Left lung (tissue), 10 donors: ENCODE results near the gene ATXN1. TPM values are rescaled to one million over a fixed set of nuclear protein-coding genes. Genes with fewer than 3 reads are reported as not detected.

Experiments
- ATAC-seq: fragments of 200-7000 bp; cut with Tn5 transposase; one replicate; pipeline ENCODE4 v1.9.1; 2020; ENCODE audit warnings: moderate library complexity
- DNase-seq, 4 donors: peaks; one replicate each; pipeline ENCODE4 v3.0.0-alpha.2; 2013 to 2020
- H3K27ac ChIP-seq, 2 donors: fragments of 200-600 bp; sonication (generic) in 1 of 2; one replicate each; pipeline versions ENCODE4 v1.5.0 to v1.8.0; 2020 to 2021
- H3K27me3 ChIP-seq, 2 donors: fragments of 200-600 bp; sonication (generic) in 1 of 2; one replicate each; pipeline versions ENCODE4 v1.5.0 to v1.8.0; 2020 to 2021
- H3K36me3 ChIP-seq, 2 donors: fragments of 200-600 bp; sonication (generic) in 1 of 2; one replicate each; pipeline versions ENCODE4 v1.5.0 to v1.8.0; 2020 to 2021
- H3K4me1 ChIP-seq, 2 donors: fragments of 200-600 bp; one replicate each; pipeline ENCODE4 v1.8.0; 2021
- H3K4me3 ChIP-seq, 2 donors: fragments of 200-600 bp; sonication (generic) in 1 of 2; one replicate each; pipeline versions ENCODE4 v1.5.0 to v1.8.0; 2020 to 2021; ENCODE audit warnings: mild to moderate bottlenecking in 1 of 2
- H3K9me3 ChIP-seq, 2 donors: fragments of 200-600 bp; sonication (generic) in 1 of 2; one replicate each; pipeline versions ENCODE4 v1.5.0 to v1.8.0; 2020 to 2021
- CTCF ChIP-seq, 2 donors: fragments of 200-600 bp; sonication (generic) in 1 of 2; IDR thresholded peaks; one replicate each; pipeline versions ENCODE4 v1.5.0 to v1.8.0; 2021; ENCODE audit warnings: antibody characterized with exemption in 2 of 2
- intact Hi-C, 2 donors: fragments of 100-400 bp; cut with DNase I; formaldehyde crosslinking; loops; one replicate each; pipeline versions ENCODE4 v1.11.2 to v1.14.2; 2022
- polyA plus RNA-seq, 6 donors: library from polyadenylated mRNA; unstranded; fragments of 120-200 nt; gene quantifications; one replicate each; pipeline ENCODE4 v1.2.1, GENCODE V29; 2013; ENCODE audit not compliant: insufficient read length in 6 of 6
- total RNA-seq, 2 donors: library from RNA; stranded (reverse); fragmentation: NEBNext Ultra II Directional; extraction: Animal tissue kit (Norgen Biotek cat#: 25700); gene quantifications; one replicate each; pipeline ENCODE4 v1.2.1, GENCODE V29; 2021
- donor health status: DM: no; HTN: yes; CAD: no.
- donor health status: DM: no; HTN: no; CAD: no.

The ATXN1 gene
- total and polyA plus RNA-seq, 8 donors: 23.3 to 67.4 (median 27.3) TPM

GRCh38 chr6:16277101-16277981, 483.9 kb downstream of the ATXN1 start:
- H3K4me3 ChIP-seq: no peak overlapping the region
- peak; percentile 95 for ATAC-seq
- peaks cover 0 to 3% of the 10 kb centered on the region in 2 donors for H3K4me1 ChIP-seq
- H3K27ac ChIP-seq: no peak overlapping the region
- intact Hi-C loops: no loop called here
- peaks cover 0 to 4% of the 10 kb centered on the region in 2 donors for H3K36me3 ChIP-seq
- DNase-seq: peak in 3 of 4 donors; percentile 37 to 80 (median 79)
- no peaks in the 10 kb centered on the region for H3K9me3 ChIP-seq
- TF ChIP-seq CTCF (IDR thresholded peaks at IDR 0.05): no peak
- H3K27me3 ChIP-seq: no peaks in the 10 kb centered on the region

DNA sequence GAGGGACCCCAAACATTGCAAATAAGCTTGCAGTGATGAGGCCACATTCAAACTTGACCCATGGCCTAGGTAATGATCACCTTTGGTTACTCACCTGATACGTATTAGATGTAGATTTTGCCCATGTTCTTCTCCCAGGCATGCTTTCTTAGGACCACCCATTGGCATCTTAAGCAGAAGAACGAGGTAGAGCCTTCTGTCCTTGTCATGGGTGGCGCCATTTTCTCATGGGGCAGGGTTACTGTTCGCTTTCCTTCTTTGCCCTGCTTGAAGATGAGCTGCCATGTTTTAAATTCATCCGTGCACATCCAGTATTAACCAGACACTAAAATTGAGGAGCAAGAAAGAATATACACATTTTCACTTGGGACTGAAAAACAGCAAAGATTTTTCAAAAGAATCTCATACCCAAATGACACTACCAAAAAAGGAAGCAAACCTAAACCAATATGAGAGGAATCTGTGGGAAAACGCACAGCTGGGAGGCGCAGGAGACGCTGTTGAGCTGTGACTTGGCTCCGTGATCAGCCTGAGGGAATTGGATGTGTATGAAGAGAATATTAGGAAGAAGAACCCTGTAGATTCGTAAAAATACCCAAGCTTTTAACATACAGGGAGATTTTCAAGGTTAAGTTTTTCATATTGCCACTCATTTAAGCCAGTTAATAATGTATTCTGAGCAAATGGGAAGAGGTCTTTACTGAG, 486.2 kb downstream of the ATXN1 start:
- no peak for ATAC-seq
- intact Hi-C loops: no loop called here

DNA sequence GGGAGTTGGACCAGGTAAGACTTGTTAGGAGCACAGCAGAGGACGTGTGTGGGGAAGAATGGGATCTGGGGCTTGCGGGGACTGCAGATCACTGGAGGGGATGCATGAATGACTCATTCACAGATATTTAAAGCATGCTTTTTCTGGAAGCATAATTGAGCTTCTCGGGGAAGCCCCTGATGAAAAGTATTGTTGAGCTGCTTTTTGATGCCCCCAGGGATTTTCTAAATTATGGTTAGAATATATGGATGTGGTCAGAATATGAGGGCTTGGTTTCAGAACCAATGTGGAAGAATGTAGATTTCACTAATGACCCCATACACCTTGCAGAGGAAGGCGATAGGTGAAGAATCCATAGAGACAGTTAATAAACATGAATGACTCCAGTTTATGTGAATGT, 486.8 kb downstream of the ATXN1 start:
- Histone ChIP-seq H3K4me1 (peaks cover 0 to 3% of the 10 kb centered on the region in 2 donors), H3K27me3 (no peaks in the 10 kb centered on the region), H3K4me3 (no peak overlapping the region), H3K36me3 (peaks cover 0 to 4% of the 10 kb centered on the region in 2 donors), H3K9me3 (no peaks in the 10 kb centered on the region), H3K27ac (no peak overlapping the region)
- TF ChIP-seq CTCF (IDR thresholded peaks at IDR 0.05): no peak
- ATAC-seq (no peak), DNase-seq (no peak)
- intact Hi-C loops: no loop called here

More for the DNA sequence above, 486.2 kb downstream of the ATXN1 start:
- no peak for DNase-seq
- no peaks in the 10 kb centered on the region for H3K9me3 ChIP-seq
- TF ChIP-seq CTCF (IDR thresholded peaks at IDR 0.05): no peak
- H3K27ac ChIP-seq: no peak overlapping the region
- peaks cover 0 to 3% of the 10 kb centered on the region in 2 donors for H3K4me1 ChIP-seq
- no peak overlapping the region for H3K4me3 ChIP-seq
- H3K27me3 ChIP-seq: no peaks in the 10 kb centered on the region
- H3K36me3 ChIP-seq: peaks cover 0 to 4% of the 10 kb centered on the region in 2 donors

GRCh38 chr6:16273256-16273655, 488.0 kb downstream of the ATXN1 start:
- TF ChIP-seq CTCF (IDR thresholded peaks at IDR 0.05): no peak
- Histone ChIP-seq H3K27me3 (no peaks in the 10 kb centered on the region), H3K4me1 (peaks cover 0 to 3% of the 10 kb centered on the region in 2 donors), H3K4me3 (no peak overlapping the region), H3K36me3 (no peaks in the 10 kb centered on the region), H3K9me3 (no peaks in the 10 kb centered on the region), H3K27ac (no peak overlapping the region)
- peak in 2 of 4 donors; percentile 44 to 63 for DNase-seq
- ATAC-seq: no peak
- intact Hi-C loops: no loop called here

GRCh38 chr6:16272201-16272600, 489.1 kb downstream of the ATXN1 start:
- no peak overlapping the region for H3K27ac ChIP-seq
- no peaks in the 10 kb centered on the region for H3K27me3 ChIP-seq
- no peaks in the 10 kb centered on the region for H3K4me1 ChIP-seq
- H3K9me3 ChIP-seq: no peaks in the 10 kb centered on the region
- no peaks in the 10 kb centered on the region for H3K36me3 ChIP-seq
- TF ChIP-seq CTCF (IDR thresholded peaks at IDR 0.05): no peak
- intact Hi-C loops: no loop called here
- ATAC-seq (no peak), DNase-seq (no peak)
- no peak overlapping the region for H3K4me3 ChIP-seq
